ENCODE results near the gene CPT2. TPM values are rescaled to one million over a fixed set of nuclear protein-coding genes. Genes with fewer than 3 reads are reported as not detected.

The CPT2 gene
- total RNA-seq, 3 donors from 2014 or later = 30.1 to 75.3 (median 52.3) TPM

DNA sequence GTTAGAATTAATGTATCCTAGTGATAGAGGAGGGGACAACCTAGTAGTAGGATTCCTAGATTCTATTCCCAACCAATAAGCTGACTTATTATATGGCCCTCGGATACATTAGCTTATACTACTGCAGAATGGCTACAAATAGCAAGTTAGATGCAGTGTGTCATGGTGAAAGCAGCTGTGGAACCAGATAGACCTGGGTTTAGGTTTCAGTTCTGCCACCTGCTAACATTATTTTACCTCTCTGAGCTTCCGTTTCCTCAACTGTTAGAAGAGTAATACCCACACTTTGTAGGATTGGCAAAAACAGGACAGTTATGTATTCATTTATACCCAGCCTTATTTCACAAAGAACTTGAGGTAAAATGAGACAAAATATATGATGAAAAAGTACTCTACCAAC, 63.3 kb downstream of the CPT2 start:
- intact Hi-C loops (cut with DNase I, micrococcal nuclease) = no loop called here
- Histone ChIP-seq H3K36me3 (ENCODE audit: low read depth) (no peaks in the 10 kb centered on the region), H3K4me3 (no peak overlapping the region), H3K9me3 (no peaks in the 10 kb centered on the region), H3K4me1 (ENCODE audit: low read depth) (no peaks in the 10 kb centered on the region)
- TF ChIP-seq, protein P1, sequence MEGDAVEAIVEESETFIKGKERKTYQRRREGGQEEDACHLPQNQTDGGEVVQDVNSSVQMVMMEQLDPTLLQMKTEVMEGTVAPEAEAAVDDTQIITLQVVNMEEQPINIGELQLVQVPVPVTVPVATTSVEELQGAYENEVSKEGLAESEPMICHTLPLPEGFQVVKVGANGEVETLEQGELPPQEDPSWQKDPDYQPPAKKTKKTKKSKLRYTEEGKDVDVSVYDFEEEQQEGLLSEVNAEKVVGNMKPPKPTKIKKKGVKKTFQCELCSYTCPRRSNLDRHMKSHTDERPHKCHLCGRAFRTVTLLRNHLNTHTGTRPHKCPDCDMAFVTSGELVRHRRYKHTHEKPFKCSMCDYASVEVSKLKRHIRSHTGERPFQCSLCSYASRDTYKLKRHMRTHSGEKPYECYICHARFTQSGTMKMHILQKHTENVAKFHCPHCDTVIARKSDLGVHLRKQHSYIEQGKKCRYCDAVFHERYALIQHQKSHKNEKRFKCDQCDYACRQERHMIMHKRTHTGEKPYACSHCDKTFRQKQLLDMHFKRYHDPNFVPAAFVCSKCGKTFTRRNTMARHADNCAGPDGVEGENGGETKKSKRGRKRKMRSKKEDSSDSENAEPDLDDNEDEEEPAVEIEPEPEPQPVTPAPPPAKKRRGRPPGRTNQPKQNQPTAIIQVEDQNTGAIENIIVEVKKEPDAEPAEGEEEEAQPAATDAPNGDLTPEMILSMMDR (IDR thresholded peaks at IDR 0.05) = no peak
- DNase-seq (no peak), ATAC-seq (peak; percentile 28)

- no peak overlapping the region for H3K4me3 ChIP-seq
- intact Hi-C loops (cut with DNase I, micrococcal nuclease) = no loop called here
- DNase-seq = no peak
- no peaks in the 10 kb centered on the region for H3K36me3 ChIP-seq (ENCODE audit: low read depth)
- no peak for ATAC-seq
- TF ChIP-seq, protein P1 (IDR thresholded peaks at IDR 0.05) = no peak
- no peaks in the 10 kb centered on the region for H3K9me3 ChIP-seq
- H3K4me1 ChIP-seq (ENCODE audit: low read depth) = no peaks in the 10 kb centered on the region
Measured at GRCh38 chr1:53260631-53261247, 64.1 kb downstream of the CPT2 start.

DNA sequence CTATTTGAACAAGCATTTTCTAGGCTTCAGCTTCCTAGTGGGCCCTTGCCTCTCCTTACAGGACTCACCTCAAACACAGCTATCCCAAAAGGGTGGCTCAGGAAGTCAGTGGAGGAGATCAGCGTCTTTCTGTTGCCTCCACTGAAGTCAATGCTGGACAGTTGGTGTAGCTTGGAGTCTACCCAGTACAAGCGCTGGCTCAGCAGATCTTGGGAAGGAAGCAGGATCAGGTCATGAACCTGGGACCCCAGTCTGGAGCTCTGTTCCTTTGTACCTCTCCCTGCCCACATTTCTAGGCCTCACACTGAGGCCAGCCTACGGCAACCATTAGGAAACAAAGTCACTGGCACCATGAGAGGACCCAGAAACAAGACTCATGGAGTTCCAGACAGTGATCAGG, 65.4 kb downstream of the CPT2 start:
- H3K9me3 ChIP-seq = no peaks in the 10 kb centered on the region
- no peak for DNase-seq
- no peak overlapping the region for H3K4me3 ChIP-seq
- ATAC-seq = no peak
- intact Hi-C loops (cut with DNase I, micrococcal nuclease) = no loop called here
- no peaks in the 10 kb centered on the region for H3K36me3 ChIP-seq (ENCODE audit: low read depth)
- TF ChIP-seq, protein P1 (IDR thresholded peaks at IDR 0.05) = no peak
- H3K4me1 ChIP-seq (ENCODE audit: low read depth) = no peaks in the 10 kb centered on the region

Other genes starting within 250 kb of the CPT2 start
- 10 to 100 TPM in 2 of 3 donors, 1 to 10 TPM in 1; 5.8 to 69.2 (median 18.1) TPM for gene PODN, start 134.6 kb upstream of the CPT2 start, total RNA-seq
- under 1 TPM; 0.72 to 0.98 (median 0.93) TPM for gene SLC1A7, start 54.2 kb upstream of the CPT2 start, total RNA-seq
- gene CZIB, start 23.8 kb downstream of the CPT2 start, total RNA-seq = 10 to 100 TPM; 38.1 to 65.7 (median 40.6) TPM
- gene MAGOH, start 41.7 kb downstream of the CPT2 start, total RNA-seq = 10 to 100 TPM; 30.3 to 36.3 (median 34.9) TPM
- gene LRP8, start 131.2 kb downstream of the CPT2 start, total RNA-seq = 1 to 10 TPM; 1.3 to 6.5 (median 1.4) TPM